Smooth muscle cell (in vitro differentiated cells): ENCODE results near the gene ANKS6. TPM values are rescaled to one million over a fixed set of nuclear protein-coding genes. Genes with fewer than 3 reads are reported as not detected.

Experiments used
- DNase-seq: peaks from one replicate; lab custom pipeline; 2025; ENCODE audit not compliant: unreplicated experiment; lab: John Stamatoyannopoulos, UW
- H2AFZ ChIP-seq: fragments of 200-600 bp; sonication (generic); 2 replicates; pipeline ENCODE4 v1.6.0; 2016; ENCODE audit warnings: antibody characterized with exemption, low read depth, mild to moderate bottlenecking
- H3F3A ChIP-seq: fragments of 200-600 bp; sonication (generic); 2 replicates; pipeline ENCODE4 v1.6.0; 2017; ENCODE audit warnings: antibody characterized with exemption, low read depth
- H3K27ac ChIP-seq: fragments of 200-600 bp; sonication (generic); 2 replicates; pipeline ENCODE4 v1.5.1; 2016; ENCODE audit warnings: low read depth, mild to moderate bottlenecking
- H3K27me3 ChIP-seq: fragments of 200-600 bp; sonication (generic); 2 replicates; pipeline ENCODE4 v1.6.1; 2016; ENCODE audit warnings: low read depth, mild to moderate bottlenecking
- H3K36me3 ChIP-seq: fragments of 200-600 bp; sonication (generic); 2 replicates; pipeline ENCODE4 v1.5.1; 2016; ENCODE audit warnings: low read depth
- H3K4me1 ChIP-seq: fragments of 200-600 bp; sonication (generic); 2 replicates; pipeline ENCODE4 v1.5.1; 2016; ENCODE audit warnings: low read depth
- H3K4me2 ChIP-seq: fragments of 200-600 bp; sonication (generic); 2 replicates; pipeline ENCODE4 v1.6.0; 2016; ENCODE audit warnings: mild to moderate bottlenecking
- H3K4me3 ChIP-seq: fragments of 200-600 bp; sonication (generic); 2 replicates; pipeline ENCODE4 v1.5.1; 2016; ENCODE audit warnings: mild to moderate bottlenecking
- H3K79me2 ChIP-seq: fragments of 200-600 bp; sonication (generic); 2 replicates; pipeline ENCODE4 v1.6.0; 2016; ENCODE audit warnings: low read depth, mild to moderate bottlenecking
- H3K9ac ChIP-seq: fragments of 200-600 bp; sonication (generic); 2 replicates; pipeline ENCODE4 v1.6.0; 2016; ENCODE audit warnings: low read depth
- H3K9me3 ChIP-seq: fragments of 200-600 bp; sonication (generic); replicated peaks from 2 replicates; pipeline ENCODE4 v1.5.1; 2016; ENCODE audit warnings: low read depth
- H4K20me1 ChIP-seq: fragments of 200-600 bp; sonication (generic); 2 replicates; pipeline ENCODE4 v1.6.0; 2016; ENCODE audit warnings: low read depth
- WGBS: methylation state at CpG from one replicate; pipeline ENCODE4 v1.1.7; 2016; ENCODE audit warnings: low lambda C conversion rate; 5-methylcytosine and 5-hydroxymethylcytosine counted together
- polyA plus RNA-seq: library from polyadenylated mRNA; unstranded; fragments of >200 nt; fragmentation: Nextera tagmentation; extraction: Ambion mirVana; gene quantifications from 2 replicates; pipeline ENCODE4 v1.2.1, GENCODE V29; 2016
- total RNA-seq: library from RNA; depleted of rRNA; stranded (reverse); fragments of >200 nt; gene quantifications from 2 replicates; pipeline ENCODE4 v1.2.3, GENCODE V29; 2014
- TF ChIP-seq, protein P1 (sequence below): fragments of 200-600 bp; sonication (generic); IDR thresholded peaks from 2 replicates; pipeline ENCODE4 v1.5.1; 2017; ENCODE audit warnings: borderline replicate concordance, mild to moderate bottlenecking, antibody characterized with exemption; ENCODE audit not compliant: insufficient read depth, poor library complexity, severe bottlenecking

Gene ANKS6
- total and polyA plus RNA-seq, 2 experiments from 2014 or later, result 10.5 to 13.6 TPM

DNA sequence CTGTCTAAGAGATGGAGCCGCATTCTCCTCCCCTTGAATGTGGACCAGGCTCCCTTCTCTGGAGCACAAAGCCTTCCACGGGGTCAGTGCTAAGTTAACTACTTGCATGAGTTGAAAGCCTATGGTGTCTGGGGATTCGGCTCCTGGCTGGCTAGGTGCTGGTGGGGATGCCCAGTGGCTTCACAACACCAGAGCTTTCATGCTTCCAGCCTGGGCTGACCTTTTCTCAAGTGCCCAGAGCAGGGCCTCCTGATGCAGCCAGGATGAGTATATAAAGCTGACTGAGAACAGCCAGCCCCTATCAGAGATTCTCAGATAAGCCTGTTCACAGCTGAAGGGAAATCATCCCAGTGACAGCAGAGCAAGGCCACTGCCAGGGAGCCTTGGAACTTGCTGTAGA, 22.9 kb upstream of the ANKS6 start:
- no peak overlapping the region for H3K9ac ChIP-seq
- TF ChIP-seq, protein P1, sequence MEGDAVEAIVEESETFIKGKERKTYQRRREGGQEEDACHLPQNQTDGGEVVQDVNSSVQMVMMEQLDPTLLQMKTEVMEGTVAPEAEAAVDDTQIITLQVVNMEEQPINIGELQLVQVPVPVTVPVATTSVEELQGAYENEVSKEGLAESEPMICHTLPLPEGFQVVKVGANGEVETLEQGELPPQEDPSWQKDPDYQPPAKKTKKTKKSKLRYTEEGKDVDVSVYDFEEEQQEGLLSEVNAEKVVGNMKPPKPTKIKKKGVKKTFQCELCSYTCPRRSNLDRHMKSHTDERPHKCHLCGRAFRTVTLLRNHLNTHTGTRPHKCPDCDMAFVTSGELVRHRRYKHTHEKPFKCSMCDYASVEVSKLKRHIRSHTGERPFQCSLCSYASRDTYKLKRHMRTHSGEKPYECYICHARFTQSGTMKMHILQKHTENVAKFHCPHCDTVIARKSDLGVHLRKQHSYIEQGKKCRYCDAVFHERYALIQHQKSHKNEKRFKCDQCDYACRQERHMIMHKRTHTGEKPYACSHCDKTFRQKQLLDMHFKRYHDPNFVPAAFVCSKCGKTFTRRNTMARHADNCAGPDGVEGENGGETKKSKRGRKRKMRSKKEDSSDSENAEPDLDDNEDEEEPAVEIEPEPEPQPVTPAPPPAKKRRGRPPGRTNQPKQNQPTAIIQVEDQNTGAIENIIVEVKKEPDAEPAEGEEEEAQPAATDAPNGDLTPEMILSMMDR, result no peak
- DNase-seq, result no peak
- 90% methylated on average over 3 of the region's 3 CpGs for WGBS
- no peak overlapping the region for H3K4me2 ChIP-seq
- no peaks in the 10 kb centered on the region for H3F3A ChIP-seq
- H3K27me3 ChIP-seq, result no peaks in the 10 kb centered on the region
- no peaks in the 10 kb centered on the region for H4K20me1 ChIP-seq
- H3K36me3 ChIP-seq, result no peaks in the 10 kb centered on the region
- H3K4me1 ChIP-seq, result no peaks in the 10 kb centered on the region
- no peak overlapping the region for H2AFZ ChIP-seq
- H3K79me2 ChIP-seq, result no peaks in the 10 kb centered on the region
- H3K27ac ChIP-seq, result no peak overlapping the region
- no peaks in the 10 kb centered on the region for H3K9me3 ChIP-seq
- H3K4me3 ChIP-seq, result no peak overlapping the region

DNA sequence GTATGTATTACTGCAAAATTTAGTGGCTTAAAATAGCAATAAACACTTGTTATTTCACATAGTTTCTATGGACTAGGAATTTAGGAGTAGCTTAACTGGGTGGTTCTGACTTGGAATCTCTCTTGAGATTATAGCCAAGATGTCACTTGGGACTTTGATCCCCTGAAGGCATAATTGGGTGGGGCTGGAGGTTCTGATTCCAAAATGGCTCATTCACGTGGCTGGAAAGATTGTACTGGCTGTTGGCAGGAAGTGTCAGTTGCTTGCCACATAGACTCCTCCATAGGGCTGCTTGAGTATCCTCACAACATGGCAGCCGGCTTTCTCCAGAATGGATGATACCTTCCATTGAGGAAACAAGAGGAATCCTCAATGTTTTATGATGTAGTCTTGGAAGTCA, 22.4 kb upstream of the ANKS6 start:
- H3K36me3 ChIP-seq, result no peaks in the 10 kb centered on the region
- no peaks in the 10 kb centered on the region for H3K9me3 ChIP-seq
- no peak overlapping the region for H2AFZ ChIP-seq
- TF ChIP-seq, protein P1, result no peak
- WGBS, result 93% methylated on average over 2 of the region's 2 CpGs
- no peaks in the 10 kb centered on the region for H4K20me1 ChIP-seq
- H3K27ac ChIP-seq, result no peak overlapping the region
- no peaks in the 10 kb centered on the region for H3K4me1 ChIP-seq
- no peak overlapping the region for H3K9ac ChIP-seq
- H3K27me3 ChIP-seq, result no peaks in the 10 kb centered on the region
- H3K79me2 ChIP-seq, result no peaks in the 10 kb centered on the region
- no peak for DNase-seq
- H3K4me3 ChIP-seq, result no peak overlapping the region
- H3K4me2 ChIP-seq, result no peak overlapping the region
- no peaks in the 10 kb centered on the region for H3F3A ChIP-seq

DNA sequence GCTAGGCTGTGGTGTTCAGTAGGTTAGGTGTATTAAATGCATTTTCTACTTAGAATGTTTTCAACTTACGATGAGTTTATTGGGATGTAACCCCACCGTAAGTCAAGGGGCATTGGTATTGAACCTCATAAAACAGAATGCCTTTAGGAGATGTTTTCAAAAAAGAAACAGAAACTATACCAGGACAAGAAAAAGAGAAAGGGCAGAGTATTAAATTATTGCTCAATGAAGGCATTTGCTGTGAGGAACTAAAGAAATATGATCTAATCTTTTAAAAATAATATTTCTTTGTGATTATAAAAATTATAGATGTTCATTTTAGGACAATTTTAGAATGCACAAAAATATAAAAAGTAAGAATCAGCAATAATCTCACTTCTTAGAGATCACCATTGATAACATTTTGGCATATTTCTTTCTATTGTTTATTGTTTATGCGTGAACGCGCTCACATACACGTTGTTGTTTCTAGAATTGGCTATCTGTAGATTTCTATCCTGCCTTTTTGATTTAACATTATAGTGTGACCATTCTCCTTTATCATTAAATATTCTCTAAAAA, 19.1 kb upstream of the ANKS6 start:
- 96% methylated on average over 6 of the region's 6 CpGs for WGBS
- no peak overlapping the region for H3K27ac ChIP-seq
- H3K4me3 ChIP-seq, result no peak overlapping the region
- no peaks in the 10 kb centered on the region for H3K36me3 ChIP-seq
- H2AFZ ChIP-seq, result no peak overlapping the region
- H3K9ac ChIP-seq, result no peak overlapping the region
- H3K9me3 ChIP-seq, result no peaks in the 10 kb centered on the region
- no peaks in the 10 kb centered on the region for H3F3A ChIP-seq
- H3K79me2 ChIP-seq, result no peaks in the 10 kb centered on the region
- DNase-seq, result no peak
- no peak overlapping the region for H3K4me2 ChIP-seq
- TF ChIP-seq, protein P1, result no peak
- H4K20me1 ChIP-seq, result no peaks in the 10 kb centered on the region
- H3K27me3 ChIP-seq, result no peaks in the 10 kb centered on the region
- peaks cover 6% of the 10 kb centered on the region for H3K4me1 ChIP-seq

DNA sequence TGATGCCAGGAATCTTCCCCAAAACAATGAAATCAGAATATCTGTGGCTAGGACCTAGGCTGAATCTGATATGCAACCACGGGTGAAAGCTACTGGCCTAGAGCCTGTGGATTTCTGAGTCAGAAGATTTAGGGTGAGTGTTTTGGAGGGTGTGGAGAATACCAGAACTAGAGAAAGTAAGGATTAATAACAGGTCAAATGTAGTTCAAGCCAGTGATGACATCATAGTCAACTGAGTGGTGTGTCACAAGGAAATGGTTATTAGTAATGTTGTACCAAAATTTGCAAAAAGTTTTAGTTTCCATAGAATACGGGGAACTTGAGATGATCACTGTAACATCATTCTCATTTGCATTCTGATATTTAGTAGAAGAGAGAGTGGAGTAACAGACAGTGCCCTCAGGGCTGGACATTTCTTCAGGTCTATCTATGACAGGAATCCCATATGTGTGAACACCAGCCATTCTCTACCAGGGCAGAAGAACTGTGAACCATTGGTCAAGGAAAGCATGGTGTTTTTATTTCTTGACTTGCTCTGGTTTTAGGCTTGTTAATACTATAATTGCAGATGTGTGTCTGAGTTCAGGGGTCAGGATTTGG, 14.8 kb upstream of the ANKS6 start:
- WGBS, result 70% methylated on average over 2 of the region's 2 CpGs
- Histone ChIP-seq H3K79me2 (no peaks in the 10 kb centered on the region), H2AFZ (no peak overlapping the region), H4K20me1 (no peaks in the 10 kb centered on the region), H3K4me3 (no peak overlapping the region), H3F3A (peaks cover 8% of the 10 kb centered on the region), H3K36me3 (no peaks in the 10 kb centered on the region), H3K9ac (no peak overlapping the region), H3K9me3 (no peaks in the 10 kb centered on the region), H3K27ac (no peak overlapping the region), H3K27me3 (peaks cover 17% of the 10 kb centered on the region), H3K4me2 (no peak overlapping the region), H3K4me1 (peaks cover 26% of the 10 kb centered on the region)
- no peak for DNase-seq
- TF ChIP-seq, protein P1, result no peak
